ENCODE measurements around the gene AMOT. TPM values are rescaled to one million over a fixed set of nuclear protein-coding genes. Genes with fewer than 3 reads are reported as not detected.

The AMOT gene
- total RNA-seq, 2 experiments from 2014 or later, result 1.4 to 1.6 TPM

DNA sequence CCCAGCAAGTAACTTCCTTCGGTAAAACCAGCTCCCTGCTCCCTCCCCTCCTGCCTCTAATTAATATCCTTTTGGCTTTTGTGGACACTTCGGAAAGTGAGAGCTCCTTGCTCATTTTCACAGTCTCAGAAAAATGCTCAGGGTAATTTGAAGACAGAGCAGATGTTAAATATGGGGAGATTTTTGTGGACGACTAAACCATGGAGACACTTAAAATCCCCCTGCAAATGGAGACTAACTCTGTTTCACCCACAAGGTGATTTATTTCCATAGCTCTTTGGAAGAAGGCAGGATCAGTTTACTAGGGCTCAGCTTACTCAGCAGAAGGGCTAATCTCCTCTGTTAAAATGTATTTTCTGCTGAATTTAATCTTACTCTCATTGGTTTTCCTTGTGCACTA is 12.2 kb upstream of the AMOT start:
- H3K27ac Mint-ChIP-seq, result no peak overlapping the region
- H3K27me3 ChIP-seq (ENCODE audit: control insufficient read depth in 1 of 2, insufficient read depth in 2 of 2, low read length in 2 of 2), result no peaks in the 10 kb centered on the region

DNA sequence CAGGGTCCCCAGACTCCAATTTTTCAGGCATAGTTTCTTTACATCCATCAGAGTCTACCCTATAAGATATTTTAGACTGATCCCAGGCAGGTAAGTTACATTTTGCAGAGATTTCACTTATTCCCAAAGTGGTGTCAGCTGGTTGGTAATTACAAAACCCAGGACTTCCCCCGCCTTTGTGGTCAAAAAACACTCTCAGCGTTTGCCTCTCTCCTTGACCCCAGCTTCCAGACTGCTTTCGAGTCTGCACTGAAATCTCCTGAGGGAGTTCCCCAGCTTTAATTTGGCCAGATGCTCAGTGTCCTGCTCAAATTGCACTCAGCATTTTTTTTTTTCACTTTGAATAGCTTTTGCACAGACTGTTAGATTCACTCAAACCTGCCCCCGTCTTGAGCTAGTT is 11.2 kb upstream of the AMOT start:
- no peak for ATAC-seq (ENCODE audit: poor library complexity)
- Mint-ChIP-seq H3K27me3 (no peaks in the 10 kb centered on the region), H3K9me3 (no peaks in the 10 kb centered on the region), H3K36me3 (ENCODE audit: low read depth) (no peaks in the 10 kb centered on the region), H3K4me3 (no peak overlapping the region), H3K4me1 (ENCODE audit: low read depth) (peaks cover 10% of the 10 kb centered on the region), H3K27ac (no peak overlapping the region)
- intact Hi-C loops (cut with DNase I, micrococcal nuclease), result no loop called here
- DNase-seq, result peak in 1 of 14 experiments; percentile 16
- no peaks in the 10 kb centered on the region for H3K9me3 ChIP-seq (ENCODE audit: control insufficient read depth in 1 of 2, insufficient read depth in 1 of 2, low read length in 2 of 2)
- no peak overlapping the region for H3K4me3 ChIP-seq (ENCODE audit: low read length)
- ChIA-PET CTCF (no interaction called here), POLR2A (interaction anchor here (1.0 kb wide), 1 partner anchor 11 kb away, joined by 3 read pairs; the partner anchor contains the start of gene AMOT)
- no peak overlapping the region for H3K27ac ChIP-seq (ENCODE audit: low read depth in 1 of 2, low read length in 2 of 2)
- TF ChIP-seq, protein P1, sequence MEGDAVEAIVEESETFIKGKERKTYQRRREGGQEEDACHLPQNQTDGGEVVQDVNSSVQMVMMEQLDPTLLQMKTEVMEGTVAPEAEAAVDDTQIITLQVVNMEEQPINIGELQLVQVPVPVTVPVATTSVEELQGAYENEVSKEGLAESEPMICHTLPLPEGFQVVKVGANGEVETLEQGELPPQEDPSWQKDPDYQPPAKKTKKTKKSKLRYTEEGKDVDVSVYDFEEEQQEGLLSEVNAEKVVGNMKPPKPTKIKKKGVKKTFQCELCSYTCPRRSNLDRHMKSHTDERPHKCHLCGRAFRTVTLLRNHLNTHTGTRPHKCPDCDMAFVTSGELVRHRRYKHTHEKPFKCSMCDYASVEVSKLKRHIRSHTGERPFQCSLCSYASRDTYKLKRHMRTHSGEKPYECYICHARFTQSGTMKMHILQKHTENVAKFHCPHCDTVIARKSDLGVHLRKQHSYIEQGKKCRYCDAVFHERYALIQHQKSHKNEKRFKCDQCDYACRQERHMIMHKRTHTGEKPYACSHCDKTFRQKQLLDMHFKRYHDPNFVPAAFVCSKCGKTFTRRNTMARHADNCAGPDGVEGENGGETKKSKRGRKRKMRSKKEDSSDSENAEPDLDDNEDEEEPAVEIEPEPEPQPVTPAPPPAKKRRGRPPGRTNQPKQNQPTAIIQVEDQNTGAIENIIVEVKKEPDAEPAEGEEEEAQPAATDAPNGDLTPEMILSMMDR (IDR thresholded peaks at IDR 0.05), result no peak
- H3K4me1 ChIP-seq (ENCODE audit: insufficient read depth, low read length), result no peaks in the 10 kb centered on the region
- H3K36me3 ChIP-seq (ENCODE audit: insufficient read depth, low read length), result no peaks in the 10 kb centered on the region
- no peaks in the 10 kb centered on the region for H3K27me3 ChIP-seq (ENCODE audit: control insufficient read depth in 1 of 2, insufficient read depth in 2 of 2, low read length in 2 of 2)

More for the DNA sequence above, 12.2 kb upstream of the AMOT start:
- H3K27ac ChIP-seq (ENCODE audit: low read depth in 1 of 2, low read length in 2 of 2), result no peak overlapping the region
- ChIA-PET CTCF (no interaction called here), POLR2A (no interaction called here)
- Mint-ChIP-seq H3K4me3 (no peak overlapping the region), H3K4me1 (ENCODE audit: low read depth) (peaks cover 10% of the 10 kb centered on the region), H3K36me3 (ENCODE audit: low read depth) (no peaks in the 10 kb centered on the region), H3K27me3 (no peaks in the 10 kb centered on the region), H3K9me3 (no peaks in the 10 kb centered on the region)
- TF ChIP-seq, protein P1 (IDR thresholded peaks at IDR 0.05), result no peak
- no peak for DNase-seq
- no peaks in the 10 kb centered on the region for H3K9me3 ChIP-seq (ENCODE audit: control insufficient read depth in 1 of 2, insufficient read depth in 1 of 2, low read length in 2 of 2)
- intact Hi-C loops (cut with DNase I, micrococcal nuclease), result no loop called here
- no peak for ATAC-seq (ENCODE audit: poor library complexity)
- H3K4me3 ChIP-seq (ENCODE audit: low read length), result no peak overlapping the region
- H3K4me1 ChIP-seq (ENCODE audit: insufficient read depth, low read length), result no peaks in the 10 kb centered on the region
- H3K36me3 ChIP-seq (ENCODE audit: insufficient read depth, low read length), result no peaks in the 10 kb centered on the region

DNA sequence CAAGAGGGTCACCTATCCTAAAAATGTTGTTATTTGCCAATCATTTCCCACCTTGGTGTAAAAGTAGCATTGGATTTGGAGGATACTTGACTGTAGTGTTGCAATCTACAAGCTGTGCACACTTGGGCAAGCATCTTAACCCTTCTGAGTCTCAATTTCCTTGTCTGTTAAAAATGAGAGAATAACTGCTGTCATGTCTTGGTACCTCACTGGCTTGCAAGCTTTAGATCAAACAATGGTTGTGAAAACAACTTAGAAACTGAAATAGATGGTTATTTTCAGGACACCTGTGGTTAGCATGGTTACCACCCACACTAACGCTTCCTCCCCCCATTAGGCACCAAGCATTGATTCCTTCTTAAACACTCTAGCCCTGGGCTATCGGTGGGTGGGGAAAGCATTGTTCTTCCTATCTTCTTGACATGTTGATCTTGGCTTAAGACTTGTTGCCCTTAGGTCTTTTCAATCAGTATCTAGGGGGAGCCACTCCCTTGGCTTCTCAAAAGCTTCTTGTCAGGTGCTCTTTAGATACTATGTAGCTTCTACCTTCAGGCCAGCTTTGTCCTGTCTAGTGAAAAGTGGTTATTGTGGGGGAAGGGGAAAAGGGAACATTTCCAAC is 10.6 kb upstream of the AMOT start:
- ATAC-seq (ENCODE audit: poor library complexity) (no peak), DNase-seq (peak in 1 of 14 experiments; percentile 25)
- H3K4me3 ChIP-seq (ENCODE audit: low read length), result no peak overlapping the region
- H3K36me3 ChIP-seq (ENCODE audit: insufficient read depth, low read length), result no peaks in the 10 kb centered on the region
- H3K4me1 ChIP-seq (ENCODE audit: insufficient read depth, low read length), result no peaks in the 10 kb centered on the region
- no peak overlapping the region for H3K27ac ChIP-seq (ENCODE audit: low read depth in 1 of 2, low read length in 2 of 2)
- Mint-ChIP-seq H3K4me3 (no peak overlapping the region), H3K27me3 (no peaks in the 10 kb centered on the region), H3K36me3 (ENCODE audit: low read depth) (no peaks in the 10 kb centered on the region), H3K27ac (no peak overlapping the region), H3K9me3 (no peaks in the 10 kb centered on the region), H3K4me1 (ENCODE audit: low read depth) (peaks cover 10% of the 10 kb centered on the region)
- TF ChIP-seq, protein P1 (IDR thresholded peaks at IDR 0.05), result no peak
- intact Hi-C loops (cut with DNase I, micrococcal nuclease), result no loop called here
- H3K27me3 ChIP-seq (ENCODE audit: control insufficient read depth in 1 of 2, insufficient read depth in 2 of 2, low read length in 2 of 2), result no peaks in the 10 kb centered on the region
- ChIA-PET CTCF (no interaction called here), POLR2A (interaction anchor here (1.0 kb wide), 1 partner anchor 11 kb away, joined by 3 read pairs; the partner anchor contains the start of gene AMOT)
- no peaks in the 10 kb centered on the region for H3K9me3 ChIP-seq (ENCODE audit: control insufficient read depth in 1 of 2, insufficient read depth in 1 of 2, low read length in 2 of 2)
